CD8-positive, alpha-beta memory T cell (primary cell): ENCODE data around the gene KCNIP3. TPM values are rescaled to one million over a fixed set of nuclear protein-coding genes. Genes with fewer than 3 reads are reported as not detected.
"Not testable (repeated sequence)": the region's sequence is repeated elsewhere in the genome, so short reads cannot be mapped to it uniquely, and the experiment has no call there.

Experiments used
- CTCF ChIA-PET: fragments of 350-600 bp; sonication (Branson Sonifier 250); formaldehyde crosslinking; loops from one replicate; lab custom pipeline; 2021; ENCODE audit warnings: antibody characterized with exemption; lab: Charles Lee
- POLR2A ChIA-PET: fragments of 350-600 bp; sonication (Branson Sonifier 250); formaldehyde crosslinking; loops from one replicate; lab custom pipeline; 2021; ENCODE audit warnings: antibody characterized with exemption; lab: Charles Lee
- DNase-seq, 5 donors: peaks; one replicate each; pipeline versions ENCODE4 v3.0.0 to v3.0.0-alpha.2; 2020 to 2022; ENCODE audit warnings: mixed read lengths in 1 of 5
- H3K27ac ChIP-seq: one replicate; pipeline ENCODE4 v1.7.0; 2013; ENCODE audit warnings: low read depth, mild to moderate bottlenecking, low read length, moderate library complexity
- H3K27me3 ChIP-seq: 2 replicates; pipeline ENCODE4 v1.7.0; 2013; ENCODE audit warnings: low read length, mild to moderate bottlenecking; ENCODE audit not compliant: insufficient read depth, poor library complexity, severe bottlenecking
- H3K36me3 ChIP-seq: 2 replicates; pipeline ENCODE4 v1.7.0; 2013; ENCODE audit warnings: mild to moderate bottlenecking, low read length, moderate library complexity; ENCODE audit not compliant: insufficient read depth
- H3K4me1 ChIP-seq: 2 replicates; pipeline ENCODE4 v1.7.0; 2013; ENCODE audit warnings: mild to moderate bottlenecking, low read length, moderate library complexity; ENCODE audit not compliant: insufficient read depth
- H3K4me3 ChIP-seq: 2 replicates; pipeline ENCODE4 v1.7.0; 2013; ENCODE audit warnings: mild to moderate bottlenecking, low read length
- H3K9me3 ChIP-seq: 2 replicates; pipeline ENCODE4 v1.7.0; 2013; ENCODE audit warnings: mild to moderate bottlenecking, low read length
- H3K27ac Mint-ChIP-seq, 8 donors: one replicate each; pipeline ENCODE4 v1.8.0; 2020 to 2021; ENCODE audit warnings: mixed read lengths in 8 of 8, mild to moderate bottlenecking in 6 of 8, inconsistent platforms in 3 of 8, moderate library complexity in 3 of 8
- H3K27me3 Mint-ChIP-seq, 2 donors: one replicate each; pipeline ENCODE4 v1.8.0; 2020 to 2021; ENCODE audit warnings: mixed read lengths in 2 of 2, mild to moderate bottlenecking in 1 of 2, moderate library complexity in 1 of 2
- H3K36me3 Mint-ChIP-seq, 3 donors: one replicate each; pipeline ENCODE4 v1.8.0; 2020 to 2021; ENCODE audit warnings: mixed read lengths in 3 of 3, inconsistent platforms in 1 of 3, mild to moderate bottlenecking in 1 of 3
- H3K4me1 Mint-ChIP-seq, 3 donors: one replicate each; pipeline ENCODE4 v1.8.0; 2020 to 2021; ENCODE audit warnings: mixed read lengths in 3 of 3, inconsistent platforms in 1 of 3, mild to moderate bottlenecking in 1 of 3
- H3K4me3 Mint-ChIP-seq, 7 donors: one replicate each; pipeline ENCODE4 v1.8.0; 2020 to 2021; ENCODE audit warnings: mixed read lengths in 7 of 7, mild to moderate bottlenecking in 6 of 7, moderate library complexity in 4 of 7, inconsistent platforms in 2 of 7
- H3K9me3 Mint-ChIP-seq, 5 donors: one replicate each; pipeline ENCODE4 v1.8.0; 2020 to 2022; ENCODE audit warnings: mixed read lengths in 5 of 5, mild to moderate bottlenecking in 3 of 5, moderate library complexity in 2 of 5, inconsistent platforms in 1 of 5
- polyA plus RNA-seq: library from polyadenylated mRNA; unstranded; fragments of 300-500 nt; fragmentation: Illumina TruSeq; gene quantifications from one replicate; pipeline ENCODE4 v1.2.3, GENCODE V29; 2021
- total RNA-seq, 2 experiments: library from RNA; stranded (reverse); gene quantifications; one replicate each; pipeline ENCODE4 v1.2.3, GENCODE V29; 2021

Gene KCNIP3
- total and polyA plus RNA-seq, 3 experiments from 2014 or later, result not detected

DNA sequence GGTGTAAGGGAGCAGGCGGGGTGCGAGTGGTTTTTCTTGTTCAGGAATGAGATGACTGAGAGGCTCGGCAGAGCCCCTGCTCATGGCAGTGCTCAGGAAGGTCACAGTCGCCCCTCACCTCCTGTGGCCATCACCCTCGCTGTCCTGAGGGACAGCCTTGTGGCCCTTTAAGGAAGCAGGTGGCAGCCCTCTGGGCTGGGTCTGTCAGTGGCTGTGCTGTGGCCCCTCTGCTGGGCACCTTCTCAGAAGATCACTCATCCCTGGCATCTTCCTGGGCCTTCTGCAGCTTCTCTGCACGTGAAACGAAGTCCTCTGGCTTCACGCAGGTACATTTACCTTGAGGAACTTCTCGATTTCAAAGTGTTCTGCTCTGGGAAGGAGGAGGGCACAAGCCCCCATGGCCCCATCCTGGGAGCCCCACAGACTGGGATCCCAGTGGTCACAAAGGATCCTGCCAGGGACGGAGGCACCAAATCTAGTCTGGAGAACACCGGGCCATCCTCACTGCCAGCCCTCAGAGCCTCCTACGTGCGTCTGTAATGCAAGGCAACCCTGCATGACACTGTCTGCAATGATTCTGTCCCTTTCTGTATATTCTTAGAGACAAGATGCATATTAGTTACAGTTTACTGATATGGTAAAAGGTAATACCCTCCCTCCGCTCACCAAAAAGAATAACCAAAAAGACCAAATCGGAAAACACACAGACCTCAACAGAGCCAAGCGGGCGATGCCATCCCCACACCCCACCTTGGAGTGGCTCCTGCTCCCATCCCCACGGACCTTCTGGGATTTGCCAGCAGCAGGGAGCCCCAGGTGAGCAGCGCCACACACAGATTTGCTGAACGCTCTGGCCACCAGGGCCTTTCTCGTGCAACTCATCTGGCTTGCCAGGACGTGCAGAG, 79.4 kb downstream of the KCNIP3 start:
- no peaks in the 10 kb centered on the region for H3K36me3 ChIP-seq
- no peak overlapping the region for H3K4me3 Mint-ChIP-seq
- CTCF ChIA-PET, result no interaction called here
- peaks cover 14 to 25% of the 10 kb centered on the region in 2 donors for H3K27me3 Mint-ChIP-seq
- no peaks in the 10 kb centered on the region for H3K36me3 Mint-ChIP-seq
- POLR2A ChIA-PET, result no interaction called here
- no peaks in the 10 kb centered on the region for H3K27me3 ChIP-seq
- DNase-seq, result no peak
- H3K9me3 Mint-ChIP-seq, result peaks cover 0 to 2% (median 0%) of the 10 kb centered on the region in 5 donors
- H3K4me1 ChIP-seq, result no peaks in the 10 kb centered on the region
- no peak overlapping the region for H3K27ac ChIP-seq
- no peak overlapping the region for H3K27ac Mint-ChIP-seq
- no peaks in the 10 kb centered on the region for H3K4me1 Mint-ChIP-seq
- no peak overlapping the region for H3K4me3 ChIP-seq
- no peaks in the 10 kb centered on the region for H3K9me3 ChIP-seq

DNA sequence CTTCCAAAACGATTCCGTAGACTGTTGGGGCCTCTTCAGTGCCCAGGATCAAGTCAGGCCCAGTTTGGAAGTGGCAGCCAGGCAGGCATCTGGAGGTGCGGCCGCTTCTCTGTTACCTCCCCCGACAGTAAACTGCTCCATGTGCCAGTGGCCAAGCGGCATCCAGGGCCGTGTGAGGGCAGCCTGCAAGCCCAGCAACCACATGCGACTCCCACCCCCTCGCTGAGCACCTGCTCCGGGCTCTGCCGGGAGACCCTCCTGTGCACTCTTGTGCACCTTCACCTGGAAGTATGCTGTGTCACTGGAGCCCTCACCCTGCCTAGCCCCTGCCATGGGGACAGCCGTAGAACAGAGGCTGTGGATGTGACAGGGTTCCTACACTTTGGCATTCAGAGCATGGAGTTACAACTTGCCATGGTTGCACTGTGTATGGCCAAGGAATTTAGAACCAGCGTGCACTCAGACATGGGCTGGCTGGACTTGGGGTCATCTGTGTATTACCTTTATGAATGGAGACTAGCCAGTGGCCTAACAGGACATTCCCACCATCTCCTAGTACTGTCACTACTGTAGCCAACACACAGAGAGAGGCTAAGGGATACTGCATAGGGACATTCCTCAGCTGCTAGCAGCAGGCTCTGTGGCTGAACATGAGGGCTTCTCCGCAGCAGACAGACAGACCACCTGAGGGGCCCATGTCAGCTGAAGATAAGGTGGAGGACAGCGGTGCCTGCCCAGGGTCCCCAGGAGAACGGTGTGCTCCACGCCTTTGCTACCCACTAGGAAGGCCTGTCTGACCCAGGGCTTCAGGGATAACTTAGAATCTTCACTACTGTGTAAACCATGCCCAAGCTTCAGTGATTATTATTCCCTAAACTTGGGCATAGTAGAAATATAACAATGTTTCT, 80.3 kb downstream of the KCNIP3 start:
- Mint-ChIP-seq H3K27ac (peak overlapping the region in 1 of 8 donors; percentile 18), H3K36me3 (no peaks in the 10 kb centered on the region), H3K27me3 (peaks cover 14 to 20% of the 10 kb centered on the region in 2 donors), H3K4me1 (no peaks in the 10 kb centered on the region), H3K4me3 (no peak overlapping the region), H3K9me3 (no peaks in the 10 kb centered on the region)
- no peaks in the 10 kb centered on the region for H3K27me3 ChIP-seq
- H3K4me3 ChIP-seq, result no peak overlapping the region
- ChIA-PET POLR2A (no interaction called here), CTCF (interaction anchor here (1.4 kb wide), 1 partner anchor 11 kb away, joined by 4 read pairs; no protein-coding TSS in a partner anchor)
- no peak overlapping the region for H3K27ac ChIP-seq
- H3K9me3 ChIP-seq, result no peaks in the 10 kb centered on the region
- H3K4me1 ChIP-seq, result no peaks in the 10 kb centered on the region
- DNase-seq, result no peak
- no peaks in the 10 kb centered on the region for H3K36me3 ChIP-seq

DNA sequence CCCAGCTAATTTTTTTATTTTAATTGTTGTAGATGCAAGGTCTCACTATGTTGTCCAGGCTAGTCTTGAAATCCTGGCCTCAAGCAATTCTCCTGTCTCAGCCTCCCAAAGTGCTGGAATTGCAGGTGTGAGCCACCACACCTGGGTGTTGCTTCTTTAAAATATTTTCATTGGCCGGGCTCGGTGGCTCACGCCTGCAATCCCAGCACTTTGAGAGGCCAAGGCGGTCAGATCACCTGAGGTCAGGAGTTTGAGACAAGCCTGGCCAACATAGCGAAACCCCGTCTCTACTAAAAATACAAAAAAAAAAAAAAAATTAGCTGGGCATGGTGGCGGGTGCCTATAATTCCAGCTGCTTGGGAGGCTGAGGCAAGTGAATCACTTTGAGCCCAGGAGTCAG, 81.1 kb downstream of the KCNIP3 start:
- H3K9me3 ChIP-seq, DNase-seq, H3K4me1 Mint-ChIP-seq, POLR2A ChIA-PET, H3K27ac Mint-ChIP-seq, H3K4me3 Mint-ChIP-seq, H3K36me3 Mint-ChIP-seq, H3K4me1 ChIP-seq, H3K9me3 Mint-ChIP-seq, H3K36me3 ChIP-seq, H3K27me3 ChIP-seq, H3K4me3 ChIP-seq, H3K27ac ChIP-seq: not testable (repeated sequence)
- CTCF ChIA-PET, result interaction anchor here (1.4 kb wide), 1 partner anchor 11 kb away, joined by 4 read pairs; no protein-coding TSS in a partner anchor
- peaks cover 14 to 15% of the 10 kb centered on the region in 2 donors for H3K27me3 Mint-ChIP-seq

DNA sequence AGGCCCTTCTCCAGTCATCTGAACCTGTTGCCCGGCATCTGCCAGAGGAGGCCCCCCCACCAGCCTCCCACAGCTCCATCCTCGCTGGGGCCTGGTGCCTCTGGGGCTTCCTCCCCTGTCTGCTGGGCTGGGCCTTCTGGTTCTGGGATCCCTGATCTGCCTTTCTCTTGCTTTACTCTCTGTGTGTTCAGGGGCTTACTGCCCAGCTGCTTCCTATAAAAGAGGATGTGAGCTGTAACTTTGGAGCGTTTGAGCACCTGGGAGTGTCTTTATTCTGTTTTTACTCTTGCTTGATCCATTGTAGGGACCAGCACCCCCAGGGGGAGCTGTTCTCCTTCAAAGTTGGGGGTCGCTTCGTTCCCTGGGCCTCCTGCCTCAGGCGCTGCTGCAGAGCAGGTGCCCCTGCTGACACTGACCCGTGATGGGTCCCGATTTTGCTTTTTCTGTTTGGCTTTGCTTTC, 82.3 kb downstream of the KCNIP3 start:
- Histone ChIP-seq H3K4me3 (no peak overlapping the region), H3K27ac (no peak overlapping the region), H3K27me3 (no peaks in the 10 kb centered on the region), H3K36me3 (no peaks in the 10 kb centered on the region), H3K4me1 (no peaks in the 10 kb centered on the region), H3K9me3 (no peaks in the 10 kb centered on the region)
- ChIA-PET POLR2A (no interaction called here), CTCF (no interaction called here)
- no peak overlapping the region for H3K27ac Mint-ChIP-seq
- H3K27me3 Mint-ChIP-seq, result peaks cover 14 to 22% of the 10 kb centered on the region in 2 donors
- DNase-seq, result no peak
- H3K4me3 Mint-ChIP-seq, result no peak overlapping the region
- no peaks in the 10 kb centered on the region for H3K4me1 Mint-ChIP-seq
- H3K36me3 Mint-ChIP-seq, result no peaks in the 10 kb centered on the region
- H3K9me3 Mint-ChIP-seq, result no peaks in the 10 kb centered on the region

DNA sequence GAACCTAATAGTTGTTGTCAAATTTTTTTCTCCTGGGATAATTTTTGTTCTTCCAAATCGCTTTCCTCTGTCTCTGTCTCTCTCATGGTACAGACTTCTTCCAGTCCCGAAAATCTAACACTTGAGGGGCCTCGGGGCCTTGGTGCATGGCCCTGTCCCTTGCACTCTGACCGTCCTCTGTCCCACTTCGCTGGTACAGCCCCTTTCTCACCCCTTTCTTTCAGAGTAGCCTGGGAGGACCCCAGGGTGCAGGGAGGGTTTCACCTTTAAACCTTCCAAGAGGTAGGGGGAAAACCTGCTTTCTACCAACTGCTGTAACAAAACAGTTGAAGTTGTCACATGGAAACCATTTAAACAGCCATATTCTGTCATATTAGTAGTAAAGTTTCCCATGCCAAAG, 83.1 kb downstream of the KCNIP3 start:
- CTCF ChIA-PET, result interaction anchor here (1.4 kb wide), 1 partner anchor 9 kb away, joined by 3 read pairs; no protein-coding TSS in a partner anchor
- POLR2A ChIA-PET, result no interaction called here
- no peaks in the 10 kb centered on the region for H3K4me1 ChIP-seq

DNA sequence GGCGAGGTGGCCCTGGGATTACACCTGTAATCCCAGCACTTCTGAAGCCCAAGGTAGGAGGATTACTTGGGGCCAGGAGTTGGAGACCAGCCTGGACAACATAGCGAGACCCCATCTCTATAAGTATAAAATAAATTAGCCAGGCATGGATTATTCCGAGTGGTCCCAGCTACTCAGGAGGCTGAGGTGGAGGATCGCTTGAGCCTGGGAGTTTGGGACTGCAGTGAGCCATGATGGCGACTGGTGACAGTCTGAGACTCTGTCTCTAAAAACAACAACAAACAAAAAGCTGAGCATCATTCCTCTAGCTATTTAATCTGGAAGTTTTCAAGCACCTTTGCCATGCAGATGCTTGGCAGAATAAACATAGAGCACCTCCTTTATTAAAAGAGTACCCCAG, 83.6 kb downstream of the KCNIP3 start:
- no peaks in the 10 kb centered on the region for H3K9me3 ChIP-seq
- DNase-seq, result no peak
- Mint-ChIP-seq H3K36me3 (no peaks in the 10 kb centered on the region), H3K4me3 (no peak overlapping the region), H3K4me1 (no peaks in the 10 kb centered on the region), H3K27ac (no peak overlapping the region), H3K9me3 (no peaks in the 10 kb centered on the region), H3K27me3 (peaks cover 6 to 22% of the 10 kb centered on the region in 2 donors)
- no peak overlapping the region for H3K4me3 ChIP-seq
- no peak overlapping the region for H3K27ac ChIP-seq
- H3K4me1 ChIP-seq, result no peaks in the 10 kb centered on the region
- H3K27me3 ChIP-seq, result no peaks in the 10 kb centered on the region
- ChIA-PET POLR2A (no interaction called here), CTCF (interaction anchor here (1.4 kb wide), 1 partner anchor 9 kb away, joined by 3 read pairs; no protein-coding TSS in a partner anchor)
- no peaks in the 10 kb centered on the region for H3K36me3 ChIP-seq

More for the DNA sequence above, 83.1 kb downstream of the KCNIP3 start:
- H3K27ac ChIP-seq, result no peak overlapping the region
- Mint-ChIP-seq H3K4me3 (no peak overlapping the region), H3K36me3 (no peaks in the 10 kb centered on the region), H3K9me3 (no peaks in the 10 kb centered on the region), H3K27ac (no peak overlapping the region), H3K27me3 (peaks cover 9 to 23% of the 10 kb centered on the region in 2 donors), H3K4me1 (no peaks in the 10 kb centered on the region)
- no peaks in the 10 kb centered on the region for H3K9me3 ChIP-seq
- H3K36me3 ChIP-seq, result no peaks in the 10 kb centered on the region
- no peak for DNase-seq
- H3K27me3 ChIP-seq, result no peaks in the 10 kb centered on the region
- H3K4me3 ChIP-seq, result no peak overlapping the region

DNA sequence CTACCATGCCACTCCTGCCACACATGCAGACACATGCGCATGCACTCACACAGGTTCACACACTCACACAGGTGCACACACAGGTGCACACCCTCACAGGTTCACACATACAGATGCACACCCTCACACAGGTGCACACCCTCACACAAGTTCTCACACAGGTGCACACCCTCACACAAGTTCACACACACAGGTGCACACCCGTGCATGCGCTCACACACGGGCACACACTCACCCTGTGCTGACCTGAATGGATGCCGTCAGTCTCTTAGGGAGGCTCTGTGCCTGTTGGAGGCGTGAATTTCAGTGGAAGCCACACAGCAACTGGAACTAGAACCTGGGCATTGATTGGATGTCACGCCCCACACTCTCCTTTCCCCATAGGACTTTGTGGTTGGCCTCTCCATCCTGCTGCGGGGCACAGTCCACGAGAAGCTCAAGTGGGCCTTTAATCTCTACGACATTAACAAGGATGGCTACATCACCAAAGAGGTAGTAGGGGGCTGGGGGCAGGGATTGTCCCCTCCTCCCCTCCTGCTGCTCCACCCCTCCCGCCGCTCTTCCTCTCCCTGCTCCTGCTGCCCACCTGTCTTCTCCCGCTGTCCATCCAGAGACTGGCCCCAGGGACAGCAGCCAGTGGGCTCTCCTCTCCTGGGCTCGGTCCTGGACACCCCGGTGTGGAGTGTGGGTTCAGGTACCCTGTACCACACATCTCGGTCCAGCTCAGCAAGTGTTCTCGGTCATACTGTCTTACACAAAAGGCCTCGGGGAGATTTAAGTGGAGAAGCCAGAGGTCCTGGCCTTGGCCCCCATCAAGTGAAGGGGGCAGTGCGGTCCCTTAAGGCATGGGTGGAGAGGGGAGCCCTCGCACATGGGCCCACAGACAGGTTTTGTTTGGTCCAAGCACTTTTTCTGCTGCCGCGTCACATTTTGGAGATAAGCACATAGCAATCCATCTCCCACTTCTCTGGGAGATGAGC, 84.4 kb downstream of the KCNIP3 start:
- H3K4me1 Mint-ChIP-seq, result no peaks in the 10 kb centered on the region
- no peaks in the 10 kb centered on the region for H3K36me3 Mint-ChIP-seq
- POLR2A ChIA-PET, result no interaction called here
- H3K9me3 Mint-ChIP-seq, result no peaks in the 10 kb centered on the region
- H3K4me3 Mint-ChIP-seq, result no peak overlapping the region
- no peak for DNase-seq
- CTCF ChIA-PET, result interaction anchor here (1.4 kb wide), 1 partner anchor 10 kb away, joined by 3 read pairs; no protein-coding TSS in a partner anchor
- H3K27ac ChIP-seq, result no peak overlapping the region
- no peaks in the 10 kb centered on the region for H3K36me3 ChIP-seq
- H3K4me3 ChIP-seq, result no peak overlapping the region
- no peaks in the 10 kb centered on the region for H3K9me3 ChIP-seq
- no peaks in the 10 kb centered on the region for H3K27me3 ChIP-seq
- H3K4me1 ChIP-seq, result no peaks in the 10 kb centered on the region
- H3K27ac Mint-ChIP-seq, result no peak overlapping the region
- H3K27me3 Mint-ChIP-seq, result peaks cover 4 to 19% of the 10 kb centered on the region in 2 donors
